IMR-90 (cell line): ENCODE data around the gene ANLN.

Experiments used
- BHLHE40 ChIP-seq: fragments of 150-350 bp; IDR thresholded peaks from 2 replicates; pipeline ENCODE4 v1.6.1; 2016; ENCODE audit warnings: mild to moderate bottlenecking, low read depth, low read length
- CEBPB ChIP-seq: IDR thresholded peaks from 2 replicates; pipeline ENCODE4 v1.6.1; 2012; ENCODE audit warnings: low read depth, low read length, improper control_type of control experiment
- CHD1 ChIP-seq: IDR thresholded peaks from 2 replicates; pipeline ENCODE4 v1.6.1; 2012; ENCODE audit warnings: low read depth, low read length, improper control_type of control experiment
- CTCF ChIP-seq: conservative IDR thresholded peaks from 2 replicates; pipeline ENCODE4 v1.5.1; 2012; ENCODE audit warnings: mild to moderate bottlenecking, low read depth, low read length, improper control_type of control experiment
- MAFK ChIP-seq: IDR thresholded peaks from 2 replicates; pipeline ENCODE4 v1.6.1; 2012; ENCODE audit warnings: low read depth, low read length, improper control_type of control experiment
- MAZ ChIP-seq: IDR thresholded peaks from 2 replicates; pipeline ENCODE4 v1.6.1; 2012; ENCODE audit warnings: low read depth, mild to moderate bottlenecking, low read length, improper control_type of control experiment, moderate library complexity, borderline replicate concordance
- MXI1 ChIP-seq: IDR thresholded peaks from 2 replicates; pipeline ENCODE4 v1.6.1; 2012; ENCODE audit warnings: low read depth, mild to moderate bottlenecking, low read length, moderate library complexity, borderline replicate concordance
- POLR2A ChIP-seq: IDR thresholded peaks from 2 replicates; pipeline ENCODE4 v1.6.1; 2012; ENCODE audit warnings: mild to moderate bottlenecking, low read depth, low read length
- RAD21 ChIP-seq: IDR thresholded peaks from 2 replicates; pipeline ENCODE4 v1.6.1; 2012; ENCODE audit warnings: low read length, improper control_type of control experiment
- RCOR1 ChIP-seq: IDR thresholded peaks from 2 replicates; pipeline ENCODE4 v1.6.1; 2012; ENCODE audit warnings: mild to moderate bottlenecking, low read length, improper control_type of control experiment; ENCODE audit not compliant: insufficient replicate concordance
- USF2 ChIP-seq: fragments of 150-350 bp; IDR thresholded peaks from 2 replicates; pipeline ENCODE4 v1.6.1; 2017; ENCODE audit warnings: mild to moderate bottlenecking, antibody characterized with exemption, low read length, low read depth

DNA sequence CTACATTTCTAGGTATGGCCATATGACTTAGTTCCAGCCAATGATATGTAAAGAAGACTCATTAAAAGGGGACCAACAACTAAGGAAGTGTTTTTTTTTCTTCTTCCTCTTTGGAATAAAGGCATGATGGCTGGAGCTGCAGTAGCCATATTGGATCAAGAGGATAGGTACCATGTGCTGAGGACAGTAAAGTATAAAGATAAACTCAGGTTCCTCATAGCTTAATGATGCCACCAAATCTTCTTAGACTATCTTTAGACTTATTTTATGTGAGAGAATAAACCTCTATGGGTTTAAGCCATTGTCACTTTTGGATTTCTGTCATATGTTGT, 85.3 kb downstream of the ANLN start:
- TF ChIP-seq RAD21 (no peak), CTCF (no peak), BHLHE40 (no peak), POLR2A (no peak), MAFK (no peak), MXI1 (no peak), USF2 (no peak), CEBPB (no peak), CHD1 (no peak), RCOR1 (no peak), MAZ (no peak)
